Tibial nerve (tissue), 4 donors: Measurements from ENCODE around the gene ABITRAM. TPM values are rescaled to one million over a fixed set of nuclear protein-coding genes. Genes with fewer than 3 reads are reported as not detected.
A peak's percentile ranks its signal among the peaks of the same experiment; 100 is the strongest.
"Not testable (repeated sequence)": the region's sequence is repeated elsewhere in the genome, so short reads cannot be mapped to it uniquely, and the experiment has no call there.

Experiments used
- DNase-seq, 2 donors: peaks; one replicate each; pipeline ENCODE4 v3.0.0-alpha.2; 2019; ENCODE audit warnings: low spot score in 2 of 2
- H3K27ac ChIP-seq, 4 donors: fragments of 200-600 bp; sonication (generic) in 3 of 4; one replicate each; pipeline ENCODE4 v1.5.1; 2017 to 2019; ENCODE audit warnings: mild to moderate bottlenecking in 1 of 4
- H3K27me3 ChIP-seq, 2 donors: fragments of 200-600 bp; sonication (generic) in 1 of 2; one replicate each; pipeline versions ENCODE4 v1.5.1 to v1.6.0; 2017 to 2019
- H3K36me3 ChIP-seq, 3 donors: fragments of 200-600 bp; sonication (generic); one replicate each; pipeline ENCODE4 v1.5.1; 2018 to 2019
- H3K4me1 ChIP-seq, 4 donors: fragments of 200-600 bp; sonication (generic) in 3 of 4; one replicate each; pipeline ENCODE4 v1.5.1; 2017 to 2019
- H3K4me3 ChIP-seq, 4 donors: fragments of 200-600 bp; sonication (generic) in 3 of 4; one replicate each; pipeline ENCODE4 v1.5.1; 2017 to 2019; ENCODE audit warnings: mild to moderate bottlenecking in 1 of 4, moderate library complexity in 1 of 4
- H3K9me3 ChIP-seq, 4 donors: fragments of 200-600 bp; sonication (generic) in 3 of 4; one replicate each; pipeline ENCODE4 v1.5.1; 2017 to 2019
- EP300 ChIP-seq, 2 donors: sonication (generic); formaldehyde crosslinking; IDR thresholded peaks; one replicate each; pipeline ENCODE4 v1.6.1; 2017; ENCODE audit warnings: antibody characterized with exemption in 2 of 2, mild to moderate bottlenecking in 1 of 2
- POLR2A ChIP-seq, 2 donors: fragments of 450-650 bp; IDR thresholded peaks; one replicate each; pipeline ENCODE4 v1.6.1; 2017; ENCODE audit warnings: antibody characterized with exemption in 2 of 2, mild to moderate bottlenecking in 2 of 2, moderate library complexity in 2 of 2
- WGBS, 2 donors: methylation state at CpG; one replicate each; pipeline ENCODE4 v1.1.5; 2018; 5-methylcytosine and 5-hydroxymethylcytosine counted together
- total RNA-seq, 4 donors: library from RNA; depleted of rRNA; stranded (reverse); fragments of >200 nt; gene quantifications; one replicate each; pipeline ENCODE4 v1.1.0, GENCODE V29; 2016
- TF ChIP-seq, protein P1 (sequence below), 5 experiments: fragments of 200-600 bp in 3 of 5; fragments of 450-650 bp in 2 of 5; sonication (generic) in 3 of 5; IDR thresholded peaks; one replicate each; pipeline ENCODE4 v1.5.1; 2016 to 2019; ENCODE audit warnings: antibody characterized with exemption in 5 of 5, mild to moderate bottlenecking in 3 of 5, moderate library complexity in 2 of 5

The ABITRAM gene
- total RNA-seq, 4 donors from 2014 or later = 8.2 to 14.0 (median 8.5) TPM

DNA sequence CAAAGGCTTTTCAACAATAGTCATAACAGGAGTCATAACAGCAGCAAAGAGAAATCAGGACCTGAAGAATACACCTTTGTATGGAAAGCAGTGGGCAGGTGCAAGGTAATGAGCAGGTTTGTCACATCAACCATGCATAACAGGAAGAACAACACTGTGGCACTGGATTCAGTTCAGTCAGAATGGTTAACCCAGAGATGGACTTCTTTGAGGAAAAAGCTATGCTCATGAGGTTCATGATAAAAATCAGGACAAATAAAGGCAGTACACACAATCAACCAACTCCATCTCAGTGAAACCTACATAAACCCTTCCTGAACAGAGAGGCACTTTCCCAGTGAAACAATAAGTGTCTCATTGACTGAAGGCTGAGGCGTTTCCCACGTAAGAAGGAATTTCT, 27.0 kb downstream of the ABITRAM start:
- WGBS, 2 donors = 47 to 68% methylated on average over 2 of the region's 2 CpGs
- no peaks in the 10 kb centered on the region for H3K4me1 ChIP-seq
- TF ChIP-seq, protein P1, sequence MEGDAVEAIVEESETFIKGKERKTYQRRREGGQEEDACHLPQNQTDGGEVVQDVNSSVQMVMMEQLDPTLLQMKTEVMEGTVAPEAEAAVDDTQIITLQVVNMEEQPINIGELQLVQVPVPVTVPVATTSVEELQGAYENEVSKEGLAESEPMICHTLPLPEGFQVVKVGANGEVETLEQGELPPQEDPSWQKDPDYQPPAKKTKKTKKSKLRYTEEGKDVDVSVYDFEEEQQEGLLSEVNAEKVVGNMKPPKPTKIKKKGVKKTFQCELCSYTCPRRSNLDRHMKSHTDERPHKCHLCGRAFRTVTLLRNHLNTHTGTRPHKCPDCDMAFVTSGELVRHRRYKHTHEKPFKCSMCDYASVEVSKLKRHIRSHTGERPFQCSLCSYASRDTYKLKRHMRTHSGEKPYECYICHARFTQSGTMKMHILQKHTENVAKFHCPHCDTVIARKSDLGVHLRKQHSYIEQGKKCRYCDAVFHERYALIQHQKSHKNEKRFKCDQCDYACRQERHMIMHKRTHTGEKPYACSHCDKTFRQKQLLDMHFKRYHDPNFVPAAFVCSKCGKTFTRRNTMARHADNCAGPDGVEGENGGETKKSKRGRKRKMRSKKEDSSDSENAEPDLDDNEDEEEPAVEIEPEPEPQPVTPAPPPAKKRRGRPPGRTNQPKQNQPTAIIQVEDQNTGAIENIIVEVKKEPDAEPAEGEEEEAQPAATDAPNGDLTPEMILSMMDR (IDR thresholded peaks at IDR 0.05) = no peak
- TF ChIP-seq POLR2A (IDR thresholded peaks at IDR 0.05) (no peak), EP300 (IDR thresholded peaks at IDR 0.05) (no peak)
- no peaks in the 10 kb centered on the region for H3K27me3 ChIP-seq
- H3K4me3 ChIP-seq = no peak overlapping the region
- no peak for DNase-seq
- peak overlapping the region in 1 of 4 donors; percentile 5 for H3K27ac ChIP-seq
- peaks cover 0 to 32% (median 0%) of the 10 kb centered on the region in 3 donors for H3K36me3 ChIP-seq
- no peaks in the 10 kb centered on the region for H3K9me3 ChIP-seq

DNA sequence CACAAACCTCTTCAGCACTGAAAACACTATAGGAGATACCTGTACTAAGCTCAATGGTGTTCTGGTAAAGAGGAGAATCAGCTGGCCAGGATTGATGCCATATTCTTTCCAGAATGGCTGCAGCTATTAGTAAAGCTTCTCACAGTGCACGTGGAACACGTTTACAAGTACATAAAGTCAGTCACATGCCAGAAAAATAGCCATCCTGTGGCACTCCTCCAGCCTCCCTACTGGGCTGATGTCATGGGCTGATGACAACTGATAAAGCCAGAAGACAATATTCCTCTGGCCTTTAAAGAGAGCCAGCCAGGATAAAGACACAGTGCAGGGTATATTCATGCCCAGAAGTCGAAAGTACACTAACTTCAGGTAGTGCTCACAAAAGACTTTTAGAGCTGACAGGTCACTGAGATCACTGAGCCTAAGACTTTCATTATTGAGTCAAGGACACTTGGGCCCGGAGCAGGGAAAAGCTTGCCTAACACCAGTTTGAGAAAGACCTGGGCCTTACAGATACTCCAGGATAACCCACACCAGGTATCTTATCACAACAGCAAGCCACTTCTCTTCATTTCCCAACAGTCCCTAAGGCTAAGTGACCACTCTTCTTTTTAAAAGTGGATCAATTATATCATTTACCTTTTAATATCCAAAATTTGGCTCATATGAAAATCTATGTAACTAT, 29.4 kb downstream of the ABITRAM start:
- Histone ChIP-seq H3K27me3 (no peaks in the 10 kb centered on the region), H3K27ac (peak overlapping the region in 1 of 4 donors; percentile 11), H3K9me3 (no peaks in the 10 kb centered on the region), H3K4me3 (no peak overlapping the region), H3K36me3 (peaks cover 0 to 54% (median 0%) of the 10 kb centered on the region in 3 donors), H3K4me1 (no peaks in the 10 kb centered on the region)
- WGBS, 2 donors = 71% methylated on average over 4 of the region's 4 CpGs
- no peak for DNase-seq
- TF ChIP-seq POLR2A (IDR thresholded peaks at IDR 0.05) = no peak
- TF ChIP-seq, protein P1 (IDR thresholded peaks at IDR 0.05) = no peak
- no peak for TF ChIP-seq EP300 (IDR thresholded peaks at IDR 0.05)

DNA sequence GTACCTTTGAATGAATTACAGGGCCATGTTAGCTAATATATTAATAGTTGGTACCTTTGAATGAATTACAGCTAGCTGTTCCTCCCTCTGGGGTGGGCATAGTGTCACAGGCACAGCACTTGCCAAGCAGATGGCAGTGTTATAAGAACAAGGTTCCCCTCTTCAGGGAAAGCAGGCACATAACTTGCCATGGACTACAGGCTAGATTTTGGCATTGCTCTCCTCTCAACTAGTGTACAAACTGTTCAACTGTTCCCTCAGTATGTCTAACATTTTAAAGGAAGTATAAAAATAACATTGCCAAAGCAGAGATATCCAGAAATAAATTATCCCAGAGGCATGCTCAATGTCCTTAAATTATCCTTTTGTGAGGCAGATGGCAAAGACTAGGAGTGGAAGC, 33.7 kb downstream of the ABITRAM start:
- Histone ChIP-seq H3K4me3 (no peak overlapping the region), H3K4me1 (peaks cover 0 to 12% (median 2%) of the 10 kb centered on the region in 4 donors), H3K36me3 (peaks cover 0 to 67% (median 0%) of the 10 kb centered on the region in 3 donors), H3K27ac (no peak overlapping the region), H3K27me3 (no peaks in the 10 kb centered on the region), H3K9me3 (no peaks in the 10 kb centered on the region)
- no peak for DNase-seq
- TF ChIP-seq EP300 (IDR thresholded peaks at IDR 0.05) = no peak
- TF ChIP-seq, protein P1 (IDR thresholded peaks at IDR 0.05) = no peak
- no peak for TF ChIP-seq POLR2A (IDR thresholded peaks at IDR 0.05)

DNA sequence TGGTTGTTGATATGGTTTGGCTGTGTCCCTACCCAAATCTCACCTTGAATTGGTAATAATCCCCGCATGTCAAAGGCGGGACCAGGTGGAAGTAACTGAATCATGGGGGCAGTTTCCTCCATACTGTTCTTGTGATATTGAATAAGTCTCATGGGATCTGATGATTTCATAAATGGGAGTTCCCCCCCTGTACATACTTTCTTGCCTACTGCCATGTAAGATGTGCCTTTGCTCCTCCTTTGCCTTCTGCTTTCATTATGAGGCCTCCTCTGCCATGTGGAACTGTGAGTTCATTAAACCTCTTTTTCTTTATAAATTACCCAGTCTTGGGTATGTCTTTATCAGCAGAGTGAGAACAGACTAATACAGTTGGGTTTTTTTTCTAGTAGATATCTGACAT, 37.2 kb downstream of the ABITRAM start:
- H3K36me3 ChIP-seq = peaks cover 0 to 53% (median 0%) of the 10 kb centered on the region in 3 donors
- H3K4me3 ChIP-seq, H3K9me3 ChIP-seq, DNase-seq, H3K27me3 ChIP-seq: not testable (repeated sequence)
- 91 to 92% methylated on average over 2 of the region's 2 CpGs for WGBS, 2 donors
- peaks cover 0 to 29% (median 12%) of the 10 kb centered on the region in 4 donors for H3K4me1 ChIP-seq
- H3K27ac ChIP-seq = peak overlapping the region in 1 of 4 donors; percentile 70

DNA sequence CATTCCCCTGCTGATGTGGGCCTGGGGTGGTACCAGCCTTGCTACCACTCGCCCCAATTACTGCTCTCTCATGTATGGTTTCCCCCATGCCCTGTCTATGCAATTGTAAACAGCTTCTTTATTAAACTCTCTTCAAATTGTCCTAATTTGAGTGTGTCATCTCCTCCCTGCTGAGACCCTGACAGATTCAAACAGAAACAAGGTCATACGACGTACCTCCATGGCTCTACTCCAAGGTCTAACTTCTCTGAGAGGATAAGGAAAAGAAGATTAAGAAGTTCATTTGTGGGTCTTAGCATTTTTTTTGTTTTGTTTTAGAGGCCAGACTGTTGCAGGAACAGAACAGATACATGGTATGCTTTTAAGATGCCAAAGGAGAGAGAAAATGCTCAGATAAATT, 38.0 kb downstream of the ABITRAM start:
- TF ChIP-seq, protein P1 (IDR thresholded peaks at IDR 0.05) = no peak
- TF ChIP-seq POLR2A (IDR thresholded peaks at IDR 0.05) = no peak
- no peak for TF ChIP-seq EP300 (IDR thresholded peaks at IDR 0.05)
- Histone ChIP-seq H3K4me3 (no peak overlapping the region), H3K4me1 (peaks cover 0 to 29% (median 12%) of the 10 kb centered on the region in 4 donors), H3K27ac (peak overlapping the region in 2 of 4 donors; percentile 59 to 70), H3K9me3 (no peaks in the 10 kb centered on the region), H3K36me3 (peaks cover 0 to 47% (median 0%) of the 10 kb centered on the region in 3 donors), H3K27me3 (no peaks in the 10 kb centered on the region)
- no peak for DNase-seq
- WGBS, 2 donors = 73 to 79% methylated on average over 3 of the region's 3 CpGs
